Measurements from ENCODE around the gene DGCR8.

DGCR8 gene

GRCh38 chr22:20084547-20085413 lies 4.7 kb downstream of the DGCR8 start:
- CTCF ChIA-PET: interaction anchor here (0.5 kb wide), 1 partner anchor 80 kb away, joined by 3 read pairs; no protein-coding TSS in a partner anchor
- DNase-seq (ENCODE audit: extremely low spot score): peak; percentile 78
- TF ChIP-seq HDGF (IDR thresholded peaks at IDR 0.05; ENCODE audit: borderline replicate concordance) (0 out of 2 replicates have a peak, but pooled peaks have one; percentile 66), LEF1 (IDR thresholded peaks at IDR 0.05; ENCODE audit: borderline replicate concordance) (no peak), L3MBTL2 (conservative IDR thresholded peaks at IDR 0.05) (peak; percentile 74)
- POLR2A ChIA-PET: interaction anchor here (1.7 kb wide), 1 partner anchor 32 kb away, joined by 6 read pairs; the partner anchor contains the start of gene TRMT2A

DNA sequence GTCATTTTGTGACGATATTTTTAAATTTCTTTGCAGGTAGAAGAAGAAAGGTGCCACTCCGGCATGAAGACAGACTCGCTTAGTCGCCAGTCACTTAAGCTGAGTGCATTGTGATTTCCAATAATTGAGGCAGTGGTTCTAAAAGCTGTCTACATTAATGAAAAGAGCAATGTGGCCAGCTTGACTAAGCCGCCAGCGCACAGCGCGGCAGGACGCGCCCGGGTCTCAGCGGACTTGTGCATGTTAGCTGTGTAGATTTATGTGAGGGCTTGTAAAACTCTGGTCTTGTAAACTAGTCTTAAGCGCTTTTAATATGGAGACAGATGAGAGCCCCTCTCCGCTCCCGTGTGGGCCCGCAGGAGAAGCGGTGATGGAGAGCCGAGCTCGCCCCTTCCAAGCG lies 5.6 kb downstream of the DGCR8 start:
- no peak for DNase-seq (ENCODE audit: extremely low spot score)
- CTCF ChIA-PET: interaction anchor here (0.5 to 1.6 kb wide), 2 partner anchors 44 to 81 kb away, joined by 3 to 5 read pairs; no protein-coding TSS in a partner anchor
- TF ChIP-seq TARDBP (IDR thresholded peaks at IDR 0.05): no peak
- TF ChIP-seq SUZ12 (IDR thresholded peaks at IDR 0.05): no peak
- no peak for TF ChIP-seq ZNF384 (IDR thresholded peaks at IDR 0.05)
- POLR2A ChIA-PET: interaction anchor here (1.7 kb wide), 1 partner anchor 31 kb away, joined by 6 read pairs; the partner anchor contains the start of gene TRMT2A

- CTCF ChIA-PET: interaction anchor here (0.6 to 1.6 kb wide), 3 partner anchors 10 to 43 kb away, joined by 3 to 5 read pairs (median 5); no protein-coding TSS in a partner anchor
- no peak for TF ChIP-seq ZNF384 (IDR thresholded peaks at IDR 0.05)
- TF ChIP-seq, protein P1, sequence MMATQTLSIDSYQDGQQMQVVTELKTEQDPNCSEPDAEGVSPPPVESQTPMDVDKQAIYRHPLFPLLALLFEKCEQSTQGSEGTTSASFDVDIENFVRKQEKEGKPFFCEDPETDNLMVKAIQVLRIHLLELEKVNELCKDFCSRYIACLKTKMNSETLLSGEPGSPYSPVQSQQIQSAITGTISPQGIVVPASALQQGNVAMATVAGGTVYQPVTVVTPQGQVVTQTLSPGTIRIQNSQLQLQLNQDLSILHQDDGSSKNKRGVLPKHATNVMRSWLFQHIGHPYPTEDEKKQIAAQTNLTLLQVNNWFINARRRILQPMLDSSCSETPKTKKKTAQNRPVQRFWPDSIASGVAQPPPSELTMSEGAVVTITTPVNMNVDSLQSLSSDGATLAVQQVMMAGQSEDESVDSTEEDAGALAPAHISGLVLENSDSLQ (IDR thresholded peaks at IDR 0.05): no peak
- TF ChIP-seq L3MBTL2 (conservative IDR thresholded peaks at IDR 0.05): no peak
- no peak for TF ChIP-seq FOXA1 (IDR thresholded peaks at IDR 0.05)
- no peak for TF ChIP-seq CTBP1 (IDR thresholded peaks at IDR 0.05; ENCODE audit: borderline replicate concordance)
- POLR2A ChIA-PET: interaction anchor here (1.7 kb wide), 1 partner anchor 31 kb away, joined by 6 read pairs; the partner anchor contains the start of gene TRMT2A
- DNase-seq (ENCODE audit: extremely low spot score): no peak
Measured at GRCh38 chr22:20086101-20086599, 6.1 kb downstream of the DGCR8 start.

DNA sequence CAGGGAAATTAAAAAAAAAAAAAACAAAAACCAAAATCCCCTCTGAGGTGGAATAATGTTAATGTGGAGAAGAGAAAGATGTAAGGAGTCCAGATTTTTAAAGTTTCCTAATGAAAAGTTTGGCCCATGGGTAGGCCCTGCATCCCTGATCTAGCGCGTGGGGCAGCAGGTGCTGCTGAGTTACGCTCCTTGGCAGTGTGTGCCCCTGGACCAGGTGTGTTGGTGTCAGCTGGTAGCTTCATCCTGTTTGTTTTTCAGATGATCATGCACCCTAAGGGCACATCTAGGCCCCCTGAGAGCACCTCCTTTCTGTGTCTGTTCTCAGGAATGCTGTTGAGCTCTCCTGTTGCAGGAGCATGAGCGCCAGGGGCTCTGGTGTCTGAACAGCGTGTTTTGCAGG lies 6.7 kb downstream of the DGCR8 start:
- TF ChIP-seq L3MBTL2 (conservative IDR thresholded peaks at IDR 0.05): no peak
- no peak for TF ChIP-seq NFRKB (IDR thresholded peaks at IDR 0.05)
- no peak for TF ChIP-seq LEF1 (IDR thresholded peaks at IDR 0.05; ENCODE audit: borderline replicate concordance)
- TF ChIP-seq ARNT (IDR thresholded peaks at IDR 0.05): no peak
- POLR2A ChIA-PET: no interaction called here
- DNase-seq (ENCODE audit: extremely low spot score): no peak
- CTCF ChIA-PET: interaction anchor here (0.6 to 1.6 kb wide), 3 partner anchors 10 to 43 kb away, joined by 3 to 5 read pairs (median 5); no protein-coding TSS in a partner anchor

- TF ChIP-seq BHLHE40 (IDR thresholded peaks at IDR 0.05; ENCODE audit: borderline replicate concordance): no peak
- no peak for TF ChIP-seq FOXA1 (IDR thresholded peaks at IDR 0.05)
- no peak for TF ChIP-seq HDGF (IDR thresholded peaks at IDR 0.05; ENCODE audit: borderline replicate concordance)
- TF ChIP-seq LEF1 (IDR thresholded peaks at IDR 0.05; ENCODE audit: borderline replicate concordance): no peak
- TF ChIP-seq ELF4 (IDR thresholded peaks at IDR 0.05): no peak
- no peak for TF ChIP-seq ARNT (IDR thresholded peaks at IDR 0.05)
- no peak for TF ChIP-seq SUZ12 (IDR thresholded peaks at IDR 0.05)
- no peak for TF ChIP-seq TARDBP (IDR thresholded peaks at IDR 0.05)
- no peak for TF ChIP-seq CTBP1 (IDR thresholded peaks at IDR 0.05; ENCODE audit: borderline replicate concordance)
- no peak for TF ChIP-seq FOXM1 (IDR thresholded peaks at IDR 0.05; ENCODE audit: borderline replicate concordance)
- no peak for TF ChIP-seq FOXK2 (IDR thresholded peaks at IDR 0.05)
- no peak for TF ChIP-seq L3MBTL2 (conservative IDR thresholded peaks at IDR 0.05)
- ChIA-PET CTCF (no interaction called here), POLR2A (interaction anchor here (2.2 kb wide), 1 partner anchor 8 kb away, joined by 8 read pairs; the partner anchor contains the start of gene DGCR8)
- no peak for DNase-seq (ENCODE audit: extremely low spot score)
Measured at GRCh38 chr22:20087319-20088262, 7.5 kb downstream of the DGCR8 start.

DNA sequence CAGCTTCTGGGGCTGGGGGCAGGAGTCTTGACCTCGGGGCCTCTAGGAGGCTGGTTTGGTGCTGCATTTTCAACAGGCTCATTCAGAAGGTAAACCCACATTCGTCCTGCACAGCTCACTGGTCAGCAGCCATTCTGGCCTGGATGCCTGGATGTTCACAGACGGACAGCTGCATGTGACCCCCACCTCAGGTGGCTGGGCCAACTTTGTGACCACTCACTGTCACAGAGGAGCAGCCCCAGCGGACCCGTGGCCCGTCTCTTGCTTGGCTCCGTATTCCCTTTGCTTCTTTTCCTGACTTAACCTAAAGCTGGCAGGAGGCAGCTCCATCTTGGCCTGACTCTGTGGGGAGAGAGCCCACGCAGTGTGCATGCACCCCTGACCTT lies 8.2 kb downstream of the DGCR8 start:
- ChIA-PET CTCF (no interaction called here), POLR2A (interaction anchor here (2.2 kb wide), 1 partner anchor 9 kb away, joined by 8 read pairs; the partner anchor contains the start of gene DGCR8)
- DNase-seq (ENCODE audit: extremely low spot score): no peak
- TF ChIP-seq CTBP1 (IDR thresholded peaks at IDR 0.05; ENCODE audit: borderline replicate concordance) (no peak), HDGF (IDR thresholded peaks at IDR 0.05; ENCODE audit: borderline replicate concordance) (no peak), FOXK2 (IDR thresholded peaks at IDR 0.05) (no peak)

- ChIA-PET CTCF (no interaction called here), POLR2A (interaction anchor here (2.2 kb wide), 1 partner anchor 10 kb away, joined by 8 read pairs; the partner anchor contains the start of gene DGCR8)
- DNase-seq (ENCODE audit: extremely low spot score): no peak
- TF ChIP-seq SUZ12 (IDR thresholded peaks at IDR 0.05) (no peak), FOXM1 (IDR thresholded peaks at IDR 0.05; ENCODE audit: borderline replicate concordance) (no peak), TARDBP (IDR thresholded peaks at IDR 0.05) (no peak), ARNT (IDR thresholded peaks at IDR 0.05) (no peak), ZNF384 (IDR thresholded peaks at IDR 0.05) (no peak), HDGF (IDR thresholded peaks at IDR 0.05; ENCODE audit: borderline replicate concordance) (no peak), FOXK2 (IDR thresholded peaks at IDR 0.05) (no peak), BHLHE40 (IDR thresholded peaks at IDR 0.05; ENCODE audit: borderline replicate concordance) (no peak), L3MBTL2 (conservative IDR thresholded peaks at IDR 0.05) (no peak), FOXA1 (IDR thresholded peaks at IDR 0.05) (no peak), LEF1 (IDR thresholded peaks at IDR 0.05; ENCODE audit: borderline replicate concordance) (no peak), ELF4 (IDR thresholded peaks at IDR 0.05) (no peak), CTBP1 (IDR thresholded peaks at IDR 0.05; ENCODE audit: borderline replicate concordance) (no peak), SP1 (IDR thresholded peaks at IDR 0.05) (no peak), NFRKB (IDR thresholded peaks at IDR 0.05) (no peak)
- TF ChIP-seq, protein P1 (IDR thresholded peaks at IDR 0.05): no peak
Measured at GRCh38 chr22:20089226-20089976, 9.4 kb downstream of the DGCR8 start.
